ENCODE data around the gene LZTR1. TPM values are rescaled to one million over a fixed set of nuclear protein-coding genes. Genes with fewer than 3 reads are reported as not detected.

The LZTR1 gene
- total RNA-seq, 2 experiments from 2014 or later: 56.2 to 58.0 TPM

DNA sequence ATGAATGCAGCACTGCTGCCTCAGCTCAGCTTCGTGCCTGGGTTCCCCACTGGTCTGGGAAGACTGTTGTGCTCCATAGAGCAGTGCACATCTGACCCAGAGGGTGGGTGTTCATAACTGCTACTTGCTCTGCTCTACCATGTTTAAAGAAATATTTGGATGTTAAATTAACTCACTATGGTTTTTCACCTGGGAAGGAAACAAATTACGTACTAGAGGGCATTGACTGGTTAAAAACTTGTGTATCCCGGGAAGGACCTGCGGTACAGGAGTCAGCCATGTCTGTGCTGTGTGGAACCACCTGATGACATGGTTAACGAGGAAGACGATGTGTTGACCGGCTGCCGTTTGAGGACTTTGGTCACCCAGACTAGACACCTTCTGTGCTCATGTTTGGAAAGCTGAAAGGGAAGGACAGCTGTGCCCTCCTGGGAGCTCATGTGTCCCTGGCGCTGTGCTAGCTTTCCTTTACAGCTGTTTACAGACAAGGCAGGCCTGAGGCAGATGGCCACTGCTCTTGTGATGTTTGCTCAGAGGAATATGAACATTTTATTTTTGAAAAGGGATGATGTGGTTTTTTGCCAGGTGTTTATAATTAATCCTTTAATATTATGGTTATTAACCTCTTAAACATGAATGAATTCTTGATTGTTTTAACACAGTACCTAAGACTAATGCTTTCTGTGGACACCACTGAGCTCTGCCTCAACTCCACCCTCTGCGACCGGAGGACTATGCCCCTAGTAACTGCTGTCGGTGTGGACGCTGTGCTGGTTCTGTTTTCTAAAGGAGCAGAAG is 29.4 kb upstream of the LZTR1 start:
- no peak for ATAC-seq

DNA sequence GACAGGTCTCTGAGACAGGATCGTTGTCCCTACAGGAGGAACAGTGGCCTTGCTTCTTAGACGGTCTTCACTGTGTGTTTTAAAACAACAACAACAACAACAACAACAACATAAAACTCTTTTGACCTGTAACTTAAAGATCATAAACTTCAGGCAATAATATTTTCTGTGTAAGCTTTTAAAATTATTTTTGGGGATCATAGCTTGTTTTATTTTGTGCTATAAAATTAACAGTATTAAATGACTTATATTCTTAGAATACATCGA is 28.8 kb upstream of the LZTR1 start:
- no peak for DNase-seq
- no peak for ATAC-seq
- ChIA-PET POLR2A (no interaction called here), CTCF (interaction anchor here (0.9 to 2.4 kb wide), 3 partner anchors 9 to 149 kb away, joined by 3 to 9 read pairs (median 4); no protein-coding TSS in a partner anchor)
- Mint-ChIP-seq H3K36me3 (ENCODE audit: low read depth) (peaks cover 37% of the 10 kb centered on the region), H3K4me1 (ENCODE audit: low read depth) (peaks cover 23% of the 10 kb centered on the region), H3K27ac (no peak overlapping the region), H3K9me3 (ENCODE audit: insufficient read depth) (no peaks in the 10 kb centered on the region), H3K27me3 (ENCODE audit: low read depth) (peaks cover 12% of the 10 kb centered on the region), H3K4me3 (no peak overlapping the region)

More for the DNA sequence above, 29.4 kb upstream of the LZTR1 start:
- POLR2A ChIA-PET: no interaction called here
- H3K27ac Mint-ChIP-seq: no peak overlapping the region
- H3K36me3 Mint-ChIP-seq (ENCODE audit: low read depth): peaks cover 41% of the 10 kb centered on the region
- peaks cover 28% of the 10 kb centered on the region for H3K4me1 Mint-ChIP-seq (ENCODE audit: low read depth)
- no peaks in the 10 kb centered on the region for H3K9me3 Mint-ChIP-seq (ENCODE audit: insufficient read depth)
- peaks cover 6% of the 10 kb centered on the region for H3K27me3 Mint-ChIP-seq (ENCODE audit: low read depth)
- no peak for DNase-seq
- H3K4me3 Mint-ChIP-seq: no peak overlapping the region
- CTCF ChIA-PET: interaction anchor here (0.8 to 2.4 kb wide), 5 partner anchors 10 to 149 kb away, joined by 3 to 9 read pairs (median 3); partner anchors contain the start of gene LZTR1

DNA sequence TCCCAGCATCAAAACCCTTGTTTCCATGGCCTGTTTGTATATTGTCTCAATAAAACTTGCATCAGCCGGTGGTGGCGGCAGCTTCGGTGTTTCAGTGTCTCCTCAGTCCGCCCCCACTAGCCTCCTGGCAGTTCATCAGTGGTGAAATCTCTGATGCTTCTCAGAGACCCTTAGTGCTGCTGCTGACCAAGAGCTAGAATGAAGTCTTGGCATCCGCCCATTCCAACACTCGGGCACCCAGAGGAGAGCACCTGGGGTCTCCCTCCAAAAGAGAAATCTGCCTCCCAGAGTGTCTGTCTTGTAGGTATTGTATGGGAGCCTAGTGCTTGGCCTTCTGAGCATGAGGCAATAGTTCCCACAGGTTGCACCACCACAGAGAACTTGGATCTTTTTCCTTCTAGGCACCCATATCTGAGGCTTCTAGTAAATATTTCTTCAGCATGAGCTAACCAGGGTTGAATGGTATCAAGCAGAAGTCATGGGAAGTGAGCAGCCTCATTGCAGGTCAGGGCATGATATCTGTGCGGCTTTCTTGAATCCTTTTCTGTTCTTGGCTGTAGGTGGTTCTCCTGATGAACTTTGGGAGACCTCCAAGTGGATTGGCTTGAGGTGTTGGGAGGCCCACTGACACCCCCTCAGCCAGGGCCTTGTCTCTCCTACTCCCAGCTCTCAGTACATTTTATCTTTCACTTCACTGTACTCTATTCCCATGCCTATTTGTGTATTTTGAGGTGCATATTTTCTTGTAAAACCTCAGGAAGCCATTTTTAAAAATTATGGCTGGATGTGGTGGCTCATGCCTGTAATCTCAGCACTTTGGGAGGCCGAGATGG is 28.2 kb upstream of the LZTR1 start:
- no peaks in the 10 kb centered on the region for H3K9me3 Mint-ChIP-seq (ENCODE audit: insufficient read depth)
- DNase-seq (no peak), ATAC-seq (no peak)
- ChIA-PET POLR2A (no interaction called here), CTCF (interaction anchor here (0.9 to 2.4 kb wide), 3 partner anchors 9 to 150 kb away, joined by 3 to 9 read pairs (median 4); no protein-coding TSS in a partner anchor)
- H3K27me3 Mint-ChIP-seq (ENCODE audit: low read depth): peaks cover 13% of the 10 kb centered on the region
- no peak overlapping the region for H3K4me3 Mint-ChIP-seq
- H3K36me3 Mint-ChIP-seq (ENCODE audit: low read depth): peaks cover 35% of the 10 kb centered on the region
- H3K4me1 Mint-ChIP-seq (ENCODE audit: low read depth): peaks cover 17% of the 10 kb centered on the region
- no peak overlapping the region for H3K27ac Mint-ChIP-seq

DNA sequence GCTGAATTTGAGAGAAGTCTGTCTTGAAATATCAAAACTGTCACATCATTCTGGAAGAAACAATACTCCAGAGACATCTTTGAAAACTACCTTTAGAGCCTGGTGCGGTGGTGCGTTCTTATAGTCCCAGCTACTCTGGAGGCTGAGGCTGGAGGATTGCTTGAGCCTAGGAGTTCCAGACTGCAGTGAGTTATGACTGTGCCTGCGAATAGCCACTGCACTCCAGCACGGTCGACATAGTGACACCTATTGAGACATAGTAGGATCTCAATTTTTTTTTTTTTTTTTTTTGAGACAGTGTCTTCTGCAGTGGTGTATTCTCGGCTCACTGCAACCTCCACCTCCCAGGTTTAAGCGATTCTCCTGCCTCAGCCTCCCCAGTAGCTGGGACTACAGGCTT is 26.5 kb upstream of the LZTR1 start:
- no peak overlapping the region for H3K27ac Mint-ChIP-seq
- peaks cover 24% of the 10 kb centered on the region for H3K36me3 Mint-ChIP-seq (ENCODE audit: low read depth)
- peaks cover 4% of the 10 kb centered on the region for H3K4me1 Mint-ChIP-seq (ENCODE audit: low read depth)
- H3K9me3 Mint-ChIP-seq (ENCODE audit: insufficient read depth): no peaks in the 10 kb centered on the region
- H3K27me3 Mint-ChIP-seq (ENCODE audit: low read depth): peaks cover 17% of the 10 kb centered on the region
- no peak overlapping the region for H3K4me3 Mint-ChIP-seq
- no peak for DNase-seq
- ATAC-seq: no peak
- CTCF ChIA-PET: no interaction called here
- POLR2A ChIA-PET: interaction anchor here (1.0 kb wide), 1 partner anchor 18 kb away, joined by 3 read pairs; no protein-coding TSS in a partner anchor

DNA sequence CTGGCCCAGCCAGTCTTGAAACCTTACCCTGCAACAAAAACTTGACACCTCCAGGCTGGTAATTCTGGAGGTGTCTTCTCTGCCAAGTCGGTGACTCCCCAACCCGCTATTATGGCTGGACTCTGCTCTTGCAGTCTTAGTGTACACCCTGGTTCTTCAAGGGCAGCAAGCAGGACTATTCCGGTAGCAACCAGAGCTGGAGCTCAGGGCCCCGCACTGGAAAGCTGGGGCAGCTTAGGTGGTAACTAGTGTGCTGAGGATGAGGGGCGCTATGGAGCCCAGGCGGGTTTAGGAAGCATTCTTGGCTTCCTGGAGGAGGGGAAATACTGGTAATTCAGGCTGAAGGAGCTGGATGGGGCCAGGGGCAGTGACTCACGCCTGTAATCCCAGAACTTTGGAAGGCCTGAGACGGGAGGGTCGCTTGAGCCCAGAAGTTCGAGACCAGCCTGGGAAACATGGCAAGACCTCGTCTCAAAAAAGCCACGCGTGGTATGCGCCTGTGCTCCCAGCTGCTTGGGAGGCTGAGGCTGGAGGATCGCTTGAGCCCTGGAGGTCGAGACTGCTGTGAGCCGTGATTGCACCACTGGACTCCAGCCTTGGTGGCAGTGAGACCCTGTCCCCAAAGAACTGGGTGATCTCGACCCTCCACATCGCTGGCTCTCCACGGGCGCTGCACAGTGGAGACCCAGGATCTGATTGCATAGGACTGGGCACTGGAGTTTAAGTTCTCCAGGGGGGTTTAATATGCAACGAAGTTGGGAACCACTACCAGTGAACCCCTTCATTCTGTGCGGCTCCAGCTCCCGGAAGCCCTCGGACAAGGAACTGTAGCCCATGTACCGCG is 25.6 kb upstream of the LZTR1 start:
- DNase-seq (no peak), ATAC-seq (no peak)
- peaks cover 4% of the 10 kb centered on the region for H3K4me1 Mint-ChIP-seq (ENCODE audit: low read depth)
- no peaks in the 10 kb centered on the region for H3K9me3 Mint-ChIP-seq (ENCODE audit: insufficient read depth)
- ChIA-PET POLR2A (interaction anchor here (1.0 to 1.1 kb wide), 2 partner anchors 46 to 87 kb away, joined by 3 read pairs; partner anchors contain the start of gene THAP7), CTCF (interaction anchor here (0.8 to 1.1 kb wide), 2 partner anchors 146 to 152 kb away, joined by 3 to 4 read pairs; no protein-coding TSS in a partner anchor)
- H3K4me3 Mint-ChIP-seq: peak overlapping the region; percentile 31
- H3K36me3 Mint-ChIP-seq (ENCODE audit: low read depth): peaks cover 18% of the 10 kb centered on the region
- no peak overlapping the region for H3K27ac Mint-ChIP-seq
- peaks cover 18% of the 10 kb centered on the region for H3K27me3 Mint-ChIP-seq (ENCODE audit: low read depth)

DNA sequence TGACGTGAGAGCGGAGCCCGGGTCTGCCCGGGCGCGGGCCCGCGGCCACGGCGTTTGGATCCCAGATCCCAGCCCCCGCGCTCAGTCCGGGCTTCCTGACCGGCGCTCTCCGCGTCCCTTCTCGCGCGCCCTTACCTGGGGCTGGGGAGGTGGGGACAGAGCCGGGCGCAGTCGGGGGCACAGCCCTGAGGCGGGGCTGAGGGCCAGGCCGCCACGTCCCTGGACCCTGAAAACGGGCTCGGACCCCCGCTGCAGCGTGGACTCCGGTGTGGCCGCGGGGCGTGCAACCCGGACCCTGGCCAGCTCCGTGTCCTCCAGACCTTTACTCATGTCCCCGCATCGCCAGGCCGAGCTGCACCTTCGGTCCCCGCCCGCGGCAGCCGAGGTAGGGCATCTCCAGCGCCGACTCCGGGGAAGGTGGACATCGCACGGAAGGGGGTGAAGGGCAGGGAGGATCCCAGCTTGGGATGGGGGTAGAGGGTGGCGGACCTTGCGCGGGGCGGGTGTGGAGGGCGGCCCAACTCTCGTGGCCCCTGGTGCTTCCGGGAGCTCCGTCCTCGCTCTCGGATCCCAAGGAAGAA is 24.9 kb upstream of the LZTR1 start:
- peak overlapping the region; percentile 61 for H3K4me3 Mint-ChIP-seq
- ChIA-PET POLR2A (interaction anchor here (0.7 to 1.1 kb wide), 3 partner anchors 45 to 98 kb away, joined by 3 read pairs; partner anchors contain the start of genes PI4KA, SNAP29 and THAP7), CTCF (interaction anchor here (0.8 to 1.1 kb wide), 2 partner anchors 145 to 153 kb away, joined by 3 to 4 read pairs; no protein-coding TSS in a partner anchor)
- H3K36me3 Mint-ChIP-seq (ENCODE audit: low read depth): peaks cover 13% of the 10 kb centered on the region
- DNase-seq (no peak), ATAC-seq (peak; percentile 21)
- no peaks in the 10 kb centered on the region for H3K9me3 Mint-ChIP-seq (ENCODE audit: insufficient read depth)
- peaks cover 18% of the 10 kb centered on the region for H3K27me3 Mint-ChIP-seq (ENCODE audit: low read depth)
- no peak overlapping the region for H3K27ac Mint-ChIP-seq
- peaks cover 4% of the 10 kb centered on the region for H3K4me1 Mint-ChIP-seq (ENCODE audit: low read depth)

DNA sequence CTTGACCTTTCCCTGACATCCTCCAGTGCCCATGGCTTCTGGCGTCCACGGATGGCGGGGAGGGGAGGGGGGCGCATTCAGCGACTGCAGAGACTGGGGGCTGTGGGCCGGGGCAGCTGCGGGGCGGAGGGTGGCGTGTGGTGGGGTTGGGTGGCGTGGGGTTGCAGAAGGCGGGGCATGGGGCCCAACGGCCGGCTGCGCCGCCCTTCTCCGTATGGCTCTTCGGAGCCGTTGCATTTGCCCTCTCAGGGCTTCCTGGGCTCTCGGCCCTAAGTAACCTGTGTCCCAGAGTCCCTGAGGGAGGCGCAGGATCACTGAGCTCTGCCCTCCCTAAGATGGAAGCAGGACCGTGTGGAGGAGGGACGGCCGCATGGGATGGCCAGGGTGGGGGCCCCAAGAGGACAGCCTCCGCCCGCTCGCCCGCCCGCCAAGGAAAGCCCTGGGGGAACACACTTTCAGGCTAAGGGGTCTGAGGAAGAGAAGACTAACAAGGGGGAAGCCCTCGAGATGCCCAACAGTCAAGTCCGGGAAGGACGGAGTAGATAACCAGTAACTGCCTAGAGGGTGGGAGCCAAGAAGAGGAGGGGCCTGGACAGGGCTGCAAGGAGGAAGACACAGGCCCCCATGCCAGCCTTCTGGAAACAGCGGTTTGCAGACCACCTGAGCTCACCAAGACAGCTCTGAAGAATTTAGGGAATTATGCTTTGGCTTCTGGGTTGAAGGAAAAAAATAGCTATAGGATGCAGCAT is 24.2 kb upstream of the LZTR1 start:
- Mint-ChIP-seq H3K4me1 (ENCODE audit: low read depth) (peaks cover 4% of the 10 kb centered on the region), H3K4me3 (peak overlapping the region; percentile 61), H3K27ac (no peak overlapping the region), H3K9me3 (ENCODE audit: insufficient read depth) (no peaks in the 10 kb centered on the region), H3K27me3 (ENCODE audit: low read depth) (peaks cover 18% of the 10 kb centered on the region), H3K36me3 (ENCODE audit: low read depth) (peaks cover 7% of the 10 kb centered on the region)
- ChIA-PET CTCF (interaction anchor here (1.2 kb wide), 1 partner anchor 25 kb away, joined by 3 read pairs; the partner anchor contains the start of gene LZTR1), POLR2A (interaction anchor here (0.7 to 1.2 kb wide), 3 partner anchors 15 to 99 kb away, joined by 3 read pairs; partner anchors contain the start of genes PI4KA, SNAP29 and THAP7)
- DNase-seq (no peak), ATAC-seq (peak; percentile 52)

DNA sequence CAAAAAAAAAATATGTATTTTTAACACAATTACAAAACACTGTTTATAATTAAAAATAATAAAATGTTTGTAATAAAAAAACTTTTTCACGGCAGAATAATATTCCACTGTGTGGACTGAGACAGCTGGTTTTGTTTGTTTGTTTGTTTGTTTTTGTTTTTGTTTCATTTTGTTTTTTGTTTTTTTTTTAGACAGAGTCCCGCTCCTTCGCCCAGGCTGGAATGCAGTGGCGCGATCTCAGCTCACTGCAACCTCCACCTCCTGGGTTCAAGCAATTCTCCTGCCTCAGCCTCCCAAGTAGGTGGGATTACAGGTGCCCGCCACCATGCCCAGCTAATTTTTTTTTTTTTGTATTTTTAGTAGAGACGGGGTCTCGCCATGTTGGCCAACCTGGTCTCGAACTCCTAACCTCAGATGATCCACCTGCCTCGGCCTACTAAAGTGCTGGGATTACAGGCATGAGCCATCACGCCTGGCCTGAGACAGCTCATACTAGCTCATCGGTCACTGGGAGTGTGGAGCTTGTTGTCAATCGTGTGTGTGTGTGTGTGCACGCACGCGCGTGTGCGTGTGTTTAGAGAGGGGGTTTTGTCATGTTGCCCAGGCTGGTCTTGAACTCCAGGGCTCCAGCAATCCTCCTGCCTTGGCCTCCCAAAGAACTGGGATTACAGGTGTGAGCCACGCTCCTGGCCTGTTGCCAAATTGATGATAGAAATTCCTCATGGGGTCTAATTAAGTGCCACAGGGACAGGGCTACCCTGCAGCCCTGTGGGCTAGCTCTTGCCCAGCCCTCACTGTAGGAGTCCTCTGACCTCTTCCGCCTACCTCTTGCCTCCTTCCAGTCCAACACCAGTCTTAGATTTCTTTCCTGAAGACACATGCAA is 22.3 kb upstream of the LZTR1 start:
- no peak overlapping the region for H3K27ac Mint-ChIP-seq
- H3K9me3 Mint-ChIP-seq (ENCODE audit: insufficient read depth): no peaks in the 10 kb centered on the region
- H3K4me3 Mint-ChIP-seq: no peak overlapping the region
- ATAC-seq (no peak), DNase-seq (no peak)
- POLR2A ChIA-PET: no interaction called here
- H3K27me3 Mint-ChIP-seq (ENCODE audit: low read depth): peaks cover 26% of the 10 kb centered on the region
- CTCF ChIA-PET: interaction anchor here (1.1 kb wide), 1 partner anchor 156 kb away, joined by 3 read pairs; no protein-coding TSS in a partner anchor
- H3K4me1 Mint-ChIP-seq (ENCODE audit: low read depth): peaks cover 10% of the 10 kb centered on the region
- H3K36me3 Mint-ChIP-seq (ENCODE audit: low read depth): peaks cover 1% of the 10 kb centered on the region

DNA sequence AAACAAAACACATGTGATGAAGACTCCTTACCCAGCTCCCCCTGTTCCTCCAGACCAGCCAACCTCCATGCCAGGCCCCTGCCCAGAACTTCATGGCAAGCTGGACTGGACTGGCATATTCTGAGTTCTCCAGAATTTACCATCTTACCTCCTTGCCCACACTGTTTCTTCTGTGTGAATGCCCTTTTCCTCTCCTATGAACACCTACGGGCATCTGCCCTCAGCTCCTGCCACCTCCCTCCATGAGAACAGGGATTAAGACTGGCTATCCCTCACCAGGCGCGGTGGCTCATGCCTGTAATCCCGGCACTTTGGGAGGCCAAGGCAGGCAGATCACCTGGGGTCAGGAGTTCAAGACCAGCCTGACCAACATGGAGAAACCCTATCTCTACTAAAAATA is 21.5 kb upstream of the LZTR1 start:
- H3K9me3 Mint-ChIP-seq (ENCODE audit: insufficient read depth): no peaks in the 10 kb centered on the region
- CTCF ChIA-PET: interaction anchor here (1.1 kb wide), 1 partner anchor 156 kb away, joined by 3 read pairs; no protein-coding TSS in a partner anchor
- DNase-seq (no peak), ATAC-seq (no peak)
- no peak overlapping the region for H3K4me3 Mint-ChIP-seq
- POLR2A ChIA-PET: no interaction called here
- peaks cover 1% of the 10 kb centered on the region for H3K36me3 Mint-ChIP-seq (ENCODE audit: low read depth)
- H3K27me3 Mint-ChIP-seq (ENCODE audit: low read depth): peaks cover 26% of the 10 kb centered on the region
- no peak overlapping the region for H3K27ac Mint-ChIP-seq
- peaks cover 10% of the 10 kb centered on the region for H3K4me1 Mint-ChIP-seq (ENCODE audit: low read depth)
